Glomerular visceral epithelial cell (primary cell): ENCODE data around the gene MRPL58.

Experiments
- DNase-seq: peaks from one replicate; pipeline ENCODE4 v3.0.0-alpha.2; 2016; ENCODE audit errors: extremely low spot score

MRPL58 gene

DNA sequence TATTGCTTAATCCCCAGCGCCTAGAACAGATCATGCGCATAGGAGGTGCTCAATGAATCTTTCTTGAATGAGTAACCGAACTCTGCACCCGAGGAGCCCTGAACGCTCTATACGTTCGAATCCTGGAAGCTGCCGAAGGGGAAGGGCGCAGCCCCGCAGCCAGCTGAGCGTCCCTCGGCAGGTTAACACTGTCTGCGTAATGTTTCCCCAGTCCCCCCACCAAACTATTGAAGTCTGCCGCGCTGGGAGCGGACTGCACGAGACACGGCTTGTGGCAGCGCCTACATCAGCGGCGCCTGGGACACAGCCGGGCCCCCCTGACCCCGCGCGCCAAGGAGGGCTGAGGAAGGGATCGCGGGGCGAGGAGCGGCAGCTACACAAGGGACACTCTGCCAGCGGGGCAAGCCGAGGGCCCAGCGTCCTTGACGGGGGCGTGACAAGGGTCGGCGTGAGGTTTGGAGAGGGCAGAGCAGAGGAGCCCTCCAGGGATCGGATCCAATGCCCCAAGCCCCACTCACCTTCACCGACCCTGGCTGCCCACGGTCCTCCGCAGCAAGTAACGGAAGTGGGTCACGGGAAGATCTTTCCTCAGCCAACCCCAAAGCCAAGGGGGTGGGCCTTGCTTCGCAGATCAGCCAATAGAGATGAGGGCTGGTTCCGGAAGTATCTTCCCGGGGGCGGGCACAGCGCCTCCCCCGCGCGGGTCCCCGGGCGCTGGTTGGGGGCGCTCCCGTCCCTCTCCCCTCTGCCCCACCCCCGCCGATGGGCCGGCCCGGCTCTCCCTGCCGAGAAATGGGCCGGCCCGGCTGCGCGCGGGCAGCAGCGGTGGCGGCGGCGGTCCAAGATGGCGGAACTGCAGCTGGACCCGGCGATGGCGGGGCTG, 34.2 kb downstream of the MRPL58 start, which contains the start of the genes ATP5PD and KCTD2:
Gene ATP5PD (minus strand): TSS at position 563 of the 883 bp plus-strand sequence. CDS start 4,319 bp downstream, outside the sequence.
Gene KCTD2 (plus strand): TSS at position 819 of the 883 bp plus-strand sequence. CDS start 26 bp downstream, at position 845.
- peak; percentile 97 for DNase-seq

DNA sequence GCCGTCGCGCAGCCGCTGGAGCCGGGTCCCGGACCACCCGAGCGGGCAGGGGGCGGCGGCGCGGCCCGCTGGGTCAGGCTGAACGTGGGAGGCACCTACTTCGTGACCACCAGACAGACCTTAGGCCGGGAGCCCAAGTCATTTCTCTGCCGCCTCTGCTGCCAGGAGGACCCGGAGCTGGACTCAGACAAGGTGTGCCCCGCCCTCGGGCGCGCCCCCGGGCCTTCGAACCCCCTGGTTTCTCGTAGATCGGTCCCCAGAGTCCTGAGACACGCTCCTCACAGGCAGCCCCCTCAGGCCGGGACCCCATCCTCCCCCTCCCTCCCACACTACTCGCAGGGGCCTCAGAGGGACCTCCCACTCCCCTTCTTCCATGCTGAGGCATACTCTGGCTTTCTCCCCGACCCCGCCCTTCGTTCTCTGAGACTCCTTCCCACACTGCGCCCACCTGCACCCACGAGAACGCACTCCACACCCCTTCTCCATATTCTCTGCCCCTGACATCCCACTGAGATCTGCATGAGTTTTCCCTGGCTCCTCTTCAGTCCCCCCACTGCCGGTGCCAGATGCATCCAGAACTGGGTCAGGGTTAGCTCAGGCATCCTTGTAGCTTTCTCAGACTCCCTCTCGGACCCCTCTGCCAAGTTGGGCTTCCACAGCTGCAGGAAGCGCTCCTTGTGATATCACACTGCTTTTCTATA, 35.1 kb downstream of the MRPL58 start:
- DNase-seq: peak; percentile 18

DNA sequence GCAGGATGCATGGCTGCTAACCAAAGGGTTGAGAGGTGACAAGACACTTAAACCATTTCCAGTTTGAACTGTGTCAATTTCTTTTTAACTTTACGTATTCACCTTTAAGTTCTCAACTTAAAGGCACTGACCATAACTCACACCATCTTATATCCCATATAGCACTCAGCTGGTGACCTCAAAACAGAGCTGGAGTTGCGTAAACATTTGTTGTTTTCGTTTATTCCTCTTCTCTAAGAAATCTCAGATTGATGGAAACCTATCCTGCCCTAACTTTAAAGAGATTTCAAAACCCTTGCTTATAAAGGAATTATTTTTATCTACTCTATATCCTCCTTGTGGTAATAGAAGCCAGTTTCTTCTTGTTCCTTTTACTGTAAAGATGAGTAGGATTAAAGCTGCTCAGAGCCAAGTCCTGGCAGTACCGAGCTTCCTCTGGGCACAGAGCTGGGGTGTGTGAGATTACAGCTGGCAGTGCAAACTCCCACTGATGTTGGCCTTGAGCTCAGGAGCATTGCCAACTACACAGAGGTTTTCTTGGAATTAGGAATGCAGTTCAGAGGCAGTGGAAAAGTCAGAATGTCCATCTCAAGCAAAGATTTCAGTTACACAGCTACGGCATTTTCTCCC, 35.9 kb downstream of the MRPL58 start:
- no peak for DNase-seq

DNA sequence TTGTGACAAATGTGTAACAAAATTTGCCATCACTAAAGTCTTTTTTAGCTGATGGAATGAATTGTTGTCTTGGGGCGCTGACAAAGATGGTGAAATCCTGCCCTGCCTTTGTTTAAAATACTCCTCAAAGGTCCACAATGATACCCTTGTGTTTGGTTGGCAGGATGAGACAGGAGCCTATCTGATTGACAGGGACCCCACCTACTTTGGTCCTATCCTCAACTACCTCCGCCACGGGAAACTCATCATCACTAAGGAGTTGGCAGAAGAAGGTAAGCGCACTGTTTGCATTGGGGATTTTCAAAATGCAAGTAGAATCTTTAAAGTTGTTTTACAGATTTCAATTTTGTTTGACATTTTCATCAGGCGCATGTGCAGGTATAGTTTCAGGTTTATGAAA, 36.6 kb downstream of the MRPL58 start:
- no peak for DNase-seq

DNA sequence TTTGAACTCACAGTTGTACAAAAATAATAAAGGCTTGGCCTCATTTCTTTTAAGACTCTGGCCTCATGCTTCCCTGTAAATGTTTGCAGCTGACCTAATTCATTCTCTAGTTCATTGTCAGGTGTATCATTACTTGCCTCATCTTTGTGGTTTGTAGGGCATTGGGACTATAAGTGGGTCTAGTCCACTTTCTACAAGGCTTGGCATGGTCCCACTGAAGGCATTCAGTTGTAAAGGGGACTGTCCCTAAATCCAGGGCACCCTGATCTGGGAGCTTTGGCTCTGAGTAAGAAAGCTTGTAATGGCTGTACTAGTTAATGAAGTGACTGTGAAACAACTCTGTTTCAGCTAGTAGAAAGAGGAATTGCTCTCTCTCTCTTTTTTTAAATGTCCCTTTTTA, 37.2 kb downstream of the MRPL58 start:
- DNase-seq: no peak

DNA sequence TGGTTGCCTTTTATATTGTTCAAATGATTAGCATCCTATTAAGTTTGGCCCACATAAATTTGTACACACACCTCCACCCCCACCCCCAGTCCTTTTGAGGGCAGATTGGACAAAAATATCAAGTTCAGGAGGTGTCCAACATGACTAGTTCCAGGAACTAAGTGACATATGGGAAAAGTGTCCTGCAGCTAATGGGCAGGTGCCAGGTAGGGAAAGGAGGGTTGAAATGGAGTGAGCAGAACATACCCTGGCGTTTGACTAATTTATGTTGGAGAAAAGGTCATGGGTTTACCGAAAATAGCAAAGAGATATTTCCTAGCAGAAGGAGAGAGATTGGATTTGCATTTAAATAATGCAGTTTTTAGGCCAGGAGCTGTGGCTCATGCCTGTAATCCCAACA, 39.5 kb downstream of the MRPL58 start:
- DNase-seq: no peak

DNA sequence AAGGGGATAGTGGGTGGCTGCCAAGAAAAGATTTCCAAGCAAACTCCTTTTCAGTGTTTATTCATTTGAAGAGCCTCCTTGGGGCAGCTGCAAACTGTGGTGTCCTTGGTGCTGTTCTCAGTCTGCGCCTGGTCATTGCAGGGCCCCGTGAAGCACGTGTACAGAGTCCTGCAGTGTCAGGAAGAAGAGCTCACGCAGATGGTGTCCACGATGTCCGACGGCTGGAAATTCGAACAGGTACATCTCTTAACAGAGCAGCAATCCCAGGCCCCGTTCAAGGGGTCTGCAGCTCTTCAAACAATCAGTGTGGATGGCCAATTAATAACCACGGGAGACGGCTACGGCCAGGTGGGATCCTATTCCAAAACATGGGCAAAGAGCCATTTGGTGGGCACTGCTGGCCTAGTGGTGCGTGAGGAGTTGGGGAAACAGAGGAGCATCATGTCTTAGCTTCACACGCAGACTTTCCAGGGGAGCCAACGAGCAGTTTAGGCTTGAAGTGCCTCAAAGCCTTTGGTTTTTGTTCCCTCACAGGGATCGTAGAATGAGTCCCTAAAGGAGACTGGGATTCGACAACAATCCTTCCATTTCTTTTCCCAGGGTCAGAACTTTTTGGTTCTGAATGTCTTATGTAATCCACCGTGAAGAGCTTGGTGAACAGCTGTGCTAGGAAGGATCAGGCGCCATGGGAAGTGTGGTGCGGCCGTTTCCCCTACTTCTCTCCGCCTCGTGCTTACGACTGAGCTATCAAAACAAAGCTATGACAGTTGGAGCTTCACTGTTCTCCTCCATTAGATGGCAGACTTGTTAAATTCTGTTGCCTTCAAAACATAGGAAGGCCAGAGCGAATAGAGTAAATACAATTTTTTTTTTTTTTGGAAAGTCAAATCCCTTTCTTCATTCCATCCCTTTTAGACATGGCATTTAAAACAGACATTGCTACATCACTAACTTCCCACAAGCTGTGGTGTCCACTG, 47.2 kb downstream of the MRPL58 start:
- DNase-seq: peak; percentile 17

DNA sequence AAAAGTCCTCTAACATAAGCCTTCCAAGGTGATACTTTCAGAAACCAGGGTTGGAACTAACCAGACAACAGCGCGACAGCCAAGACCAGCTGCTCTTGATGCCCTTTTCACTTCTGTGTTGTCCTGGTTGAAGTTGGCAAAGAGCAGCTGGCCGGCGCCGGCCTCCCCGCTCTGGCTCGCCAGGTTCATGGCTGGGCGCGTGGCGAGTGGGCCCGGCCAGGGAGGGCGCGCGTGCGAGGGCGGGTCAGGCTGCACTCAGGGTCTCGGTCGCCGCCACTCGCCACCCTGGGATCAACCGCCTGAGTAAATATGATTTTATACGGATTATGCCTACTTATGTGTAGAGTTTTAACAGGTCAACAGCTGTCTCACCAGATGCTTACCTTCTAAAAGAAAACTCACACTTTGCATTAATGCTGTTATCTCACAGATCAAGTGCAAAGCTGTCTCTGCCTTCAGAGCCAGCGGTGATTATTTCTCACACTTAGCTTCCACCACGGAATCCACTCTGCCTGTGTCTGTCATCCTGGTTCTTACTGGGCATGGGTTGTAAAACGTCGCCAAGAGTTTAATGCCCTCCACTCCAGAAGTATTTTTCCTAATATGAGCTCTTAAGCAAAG, 48.1 kb downstream of the MRPL58 start:
- DNase-seq: no peak

DNA sequence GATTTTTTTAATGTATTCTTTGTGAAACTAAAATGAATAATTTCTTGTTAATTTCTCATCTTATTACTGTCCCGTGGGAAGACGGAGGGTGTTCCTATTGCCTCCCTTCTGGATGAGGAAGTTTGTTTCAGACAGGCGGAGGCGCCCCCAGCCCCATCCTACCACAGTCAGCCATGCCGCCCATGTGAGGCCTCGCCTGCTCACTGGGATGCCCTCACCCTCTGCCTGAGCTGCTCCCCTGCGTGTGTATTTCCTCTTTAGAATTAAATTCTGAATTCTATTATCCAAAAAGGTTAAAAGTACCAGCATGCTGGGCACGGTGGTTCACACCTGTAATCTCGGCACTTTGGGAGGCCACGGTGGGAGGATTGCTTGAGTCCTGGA, 48.6 kb downstream of the MRPL58 start:
- no peak for DNase-seq

DNA sequence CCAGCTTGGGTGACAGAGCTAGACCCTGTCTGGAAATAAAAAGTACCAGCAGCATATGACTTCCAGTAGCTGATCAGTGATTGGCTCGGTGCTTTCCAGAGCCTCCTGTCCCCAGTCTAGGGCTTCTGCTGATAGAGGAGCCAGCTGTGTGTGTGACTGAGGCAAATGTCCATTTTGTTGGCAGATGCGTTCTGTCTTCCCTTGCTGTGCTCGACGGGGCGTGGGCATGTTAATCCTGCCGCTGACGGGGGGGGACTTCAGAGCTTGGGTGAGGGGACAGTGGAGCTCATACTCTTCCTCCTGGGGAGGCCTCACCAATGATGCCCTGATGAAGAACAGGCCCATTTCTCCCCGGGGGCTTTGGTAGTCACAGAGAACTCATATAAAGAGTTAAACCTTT, 49.1 kb downstream of the MRPL58 start:
- no peak for DNase-seq

DNA sequence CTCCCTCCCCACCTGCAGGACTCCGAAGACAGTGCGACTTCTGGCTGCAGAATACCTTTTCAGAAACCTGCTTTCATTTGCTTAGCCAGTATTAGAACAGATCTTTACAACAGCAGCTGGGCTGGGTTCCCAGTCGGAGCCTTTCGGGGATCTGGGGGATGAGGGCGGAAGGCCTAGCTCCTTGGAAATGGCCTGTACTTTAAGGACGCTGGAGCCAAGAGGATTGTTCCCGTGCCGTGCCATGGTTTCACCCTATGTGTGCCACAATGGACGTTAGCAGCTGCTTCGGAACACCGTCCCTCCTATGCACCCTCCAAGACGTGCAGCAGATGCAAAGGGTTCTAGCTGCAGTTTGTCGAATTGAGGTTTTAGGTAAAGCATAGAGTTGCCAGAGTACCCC, 50.7 kb downstream of the MRPL58 start:
- no peak for DNase-seq

DNA sequence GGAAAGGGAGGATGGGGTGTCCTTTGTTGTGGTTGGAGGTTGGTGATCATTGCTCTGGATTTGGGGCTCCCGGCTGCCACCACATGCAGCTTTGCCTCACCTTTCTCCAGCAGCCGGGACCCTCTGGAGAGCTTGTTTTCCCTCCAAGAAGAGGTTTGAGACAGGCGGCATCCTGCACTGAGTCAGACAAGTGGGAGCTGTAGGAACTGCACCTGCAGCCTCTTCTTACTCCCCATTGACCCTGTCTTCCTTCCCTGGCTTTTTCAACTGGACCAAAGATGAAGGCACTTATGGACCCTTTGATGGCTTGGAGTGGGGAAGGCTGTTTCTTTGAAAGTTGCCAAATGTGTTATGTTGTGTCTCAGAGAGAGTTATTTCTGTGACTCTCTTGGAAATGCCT, 51.2 kb downstream of the MRPL58 start:
- no peak for DNase-seq

DNA sequence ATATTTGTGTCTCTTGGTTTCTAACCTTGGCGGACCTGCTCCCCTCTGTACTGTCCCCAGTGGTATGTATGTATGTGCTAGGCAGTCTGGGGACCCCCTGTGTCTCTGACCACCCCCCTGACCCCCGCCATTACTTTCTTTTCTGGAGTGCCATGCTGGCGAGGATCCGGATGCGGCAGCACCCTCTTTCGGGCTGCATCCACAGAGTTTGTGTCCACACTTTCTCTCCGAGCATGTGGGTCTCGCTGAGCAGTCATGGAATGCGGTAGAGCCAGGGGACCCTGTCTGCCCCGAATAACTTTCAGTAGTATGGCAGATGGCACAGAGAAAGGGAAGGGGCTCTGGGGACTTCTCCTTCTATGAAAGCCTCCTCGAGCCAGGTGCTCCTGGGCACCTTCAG, 51.6 kb downstream of the MRPL58 start:
- DNase-seq: no peak

DNA sequence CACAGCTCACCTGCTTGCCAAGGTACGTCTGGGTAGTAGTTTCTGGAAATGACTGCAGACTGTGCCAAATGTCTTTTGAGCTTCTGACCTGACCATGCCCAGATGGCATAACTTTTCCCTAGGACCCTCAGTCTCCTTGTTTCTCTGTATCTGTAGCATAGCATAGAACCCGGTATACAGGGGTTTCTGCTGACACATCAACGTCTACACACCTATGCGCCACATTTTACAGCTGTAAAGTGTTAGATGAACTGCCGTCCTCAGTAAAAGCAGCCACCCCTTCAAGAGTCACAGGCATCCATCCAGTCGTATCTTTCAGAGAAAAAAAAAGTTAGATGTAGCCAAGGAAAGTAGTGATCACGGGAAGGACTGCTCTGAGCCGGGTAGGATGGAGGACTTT, 52.0 kb downstream of the MRPL58 start:
- DNase-seq: no peak

DNA sequence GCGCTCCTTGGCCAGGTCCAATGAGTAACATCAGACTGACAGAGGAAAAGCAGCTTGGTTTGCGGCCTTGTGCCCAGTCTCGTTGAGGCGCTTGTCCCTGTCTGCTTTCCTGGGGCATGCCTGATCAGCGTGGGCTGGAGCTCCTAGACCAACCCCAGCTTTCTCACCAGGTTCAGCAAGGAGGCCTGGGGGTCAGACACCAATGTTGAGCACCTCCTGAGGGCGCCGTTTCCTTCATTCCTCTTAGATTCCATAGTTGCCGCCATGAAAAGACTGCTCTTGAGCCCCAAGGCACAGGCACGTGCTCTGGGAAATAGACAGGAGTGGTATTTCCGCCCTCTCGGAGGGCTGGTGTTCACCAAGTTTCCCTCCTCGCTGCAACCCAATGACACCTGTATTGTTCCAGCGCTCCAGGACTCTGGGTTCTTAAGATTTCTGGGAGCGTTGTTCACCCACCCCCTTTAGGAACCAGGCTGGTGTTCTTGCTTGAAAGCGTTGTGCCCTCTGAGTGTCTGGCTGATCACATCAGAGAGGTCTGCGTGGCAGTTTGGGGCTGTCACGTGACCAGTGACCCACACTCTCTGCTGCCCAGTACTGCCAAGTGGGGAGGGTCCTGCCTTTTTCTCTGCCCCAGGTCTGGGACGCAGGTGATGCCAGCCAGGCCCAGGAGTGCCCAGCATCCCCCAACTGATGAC, 52.5 kb downstream of the MRPL58 start:
- DNase-seq: no peak

DNA sequence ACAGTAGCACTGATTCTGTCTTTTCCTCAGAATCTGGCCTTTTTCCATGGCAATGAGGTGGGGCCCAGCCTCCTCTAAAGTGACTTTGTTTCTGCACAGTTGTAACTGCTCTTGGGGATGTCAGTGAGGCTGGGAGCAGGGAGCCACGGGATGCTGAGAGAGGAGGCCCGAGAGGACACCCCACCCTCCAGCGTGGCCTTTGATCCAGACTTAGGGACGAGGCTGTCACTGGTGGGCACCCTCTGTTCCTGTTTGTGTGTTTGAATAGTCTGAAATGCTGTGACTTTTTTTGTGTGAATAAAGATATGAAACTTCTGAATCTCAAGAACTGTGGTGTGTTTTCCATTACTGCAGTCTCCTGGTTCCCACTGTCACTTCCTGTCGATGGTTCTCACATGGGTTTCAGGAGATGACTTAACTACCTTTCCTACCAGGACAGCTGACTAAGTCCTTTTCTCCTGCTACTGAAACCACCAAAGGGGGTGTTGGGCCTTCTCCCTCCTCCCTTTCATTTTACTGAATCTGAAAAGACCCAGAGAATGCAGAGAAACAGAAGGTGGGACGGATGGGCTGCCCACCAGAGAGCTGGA, 53.2 kb downstream of the MRPL58 start:
- DNase-seq: peak; percentile 31

DNA sequence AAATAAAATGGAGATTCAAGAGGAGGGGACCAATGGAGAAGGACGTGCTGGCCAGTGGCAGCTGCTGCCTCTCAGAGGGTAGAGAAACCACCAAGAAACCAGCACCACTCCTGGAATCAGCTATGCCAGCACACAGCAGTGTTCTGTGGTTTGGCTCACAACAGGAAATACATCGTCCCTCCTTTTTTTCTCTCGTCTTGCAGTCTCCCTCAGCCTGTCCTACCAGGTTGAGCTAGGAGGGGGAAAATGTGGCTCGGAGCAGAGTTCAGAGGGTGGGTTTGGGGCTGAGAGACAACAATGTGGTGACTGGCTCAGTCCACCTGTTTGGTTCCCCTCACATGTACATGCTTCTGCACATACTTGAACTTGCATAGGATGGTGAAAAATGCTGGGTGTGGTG, 55.4 kb downstream of the MRPL58 start:
- peak; percentile 23 for DNase-seq

DNA sequence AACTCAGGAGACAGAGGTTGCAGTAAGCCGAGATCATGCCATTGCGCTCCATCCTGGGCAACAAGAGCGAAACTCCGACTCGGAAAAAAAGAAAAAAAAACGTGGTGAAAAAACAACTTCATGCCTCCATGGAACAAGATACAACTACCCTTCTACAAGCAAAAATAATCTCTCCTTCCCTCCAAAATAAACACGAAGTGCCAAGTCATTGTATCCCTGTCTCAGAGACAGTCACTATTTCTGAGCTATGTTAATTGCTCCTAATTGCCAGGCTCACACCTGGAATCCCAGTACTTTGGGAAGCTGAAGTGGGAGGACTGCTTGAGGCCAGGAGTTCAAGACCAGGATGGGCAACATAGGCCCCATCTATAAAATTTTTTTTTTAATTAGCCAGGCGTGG, 56.3 kb downstream of the MRPL58 start:
- DNase-seq: no peak

DNA sequence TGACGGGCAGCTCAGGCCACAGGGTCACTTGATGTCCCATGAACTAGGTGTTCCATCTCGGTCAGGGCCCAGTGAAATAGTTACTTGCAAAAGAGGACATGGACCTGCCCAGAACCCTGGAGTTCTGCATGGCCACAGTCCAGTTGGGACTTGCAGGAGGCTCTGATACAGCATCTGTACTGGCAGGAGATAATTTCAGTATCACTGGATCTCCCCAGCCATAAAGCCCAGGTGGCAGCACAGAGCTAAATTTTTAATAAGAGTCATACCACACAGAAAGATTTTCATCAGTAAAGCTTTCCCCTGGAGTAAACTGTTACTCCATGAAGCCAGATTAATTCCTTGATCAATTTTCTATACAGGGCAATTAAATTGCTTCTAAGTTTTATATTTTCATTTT, 57.3 kb downstream of the MRPL58 start:
- DNase-seq: peak; percentile 53
